ENCODE results near the gene OAF. TPM values are rescaled to one million over a fixed set of nuclear protein-coding genes. Genes with fewer than 3 reads are reported as not detected.

The OAF gene
- total and polyA plus RNA-seq, 2 experiments from 2014 or later: 1.1 to 3.0 TPM

- no peak for TF ChIP-seq EZH2phosphoT487 (IDR thresholded peaks at IDR 0.05; ENCODE audit: unreplicated experiment)
- TF ChIP-seq STAT1 (IDR thresholded peaks at IDR 0.05; ENCODE audit: unreplicated experiment): no peak
- no peak for TF ChIP-seq ZNF114 (CRISPR knock-in tag; IDR thresholded peaks at IDR 0.05)
- TF ChIP-seq ZNF331 (CRISPR knock-in tag; IDR thresholded peaks at IDR 0.05; ENCODE audit: low read depth): no peak
- TF ChIP-seq CREB1 (CRISPR knock-in tag; IDR thresholded peaks at IDR 0.05; ENCODE audit: low read depth): no peak
- TF ChIP-seq CTCF (conservative IDR thresholded peaks at IDR 0.05; ENCODE audit: low read depth in 2 of 2): no peak
- no peak for TF ChIP-seq ETS1 (IDR thresholded peaks at IDR 0.05)
- no peak for TF ChIP-seq POLR2AphosphoS5 (IDR thresholded peaks at IDR 0.05; ENCODE audit: low read depth)
- no peak for TF ChIP-seq NANOG (IDR thresholded peaks at IDR 0.05; ENCODE audit: borderline replicate concordance)
These were observed 2.8 kb upstream of the OAF start (continued) for GRCh38 chr11:120208001-120208441.

- peaks cover 3% of the 10 kb centered on the region for H4K20me1 ChIP-seq (replicated peaks; ENCODE audit: insufficient read depth)
- TF ChIP-seq ZNF114 (CRISPR knock-in tag; IDR thresholded peaks at IDR 0.05) (no peak), CTCF (conservative IDR thresholded peaks at IDR 0.05; ENCODE audit: low read depth in 2 of 2) (no peak), POLR2AphosphoS5 (IDR thresholded peaks at IDR 0.05; ENCODE audit: low read depth) (no peak), STAT1 (IDR thresholded peaks at IDR 0.05; ENCODE audit: unreplicated experiment) (no peak), CREB1 (CRISPR knock-in tag; IDR thresholded peaks at IDR 0.05; ENCODE audit: low read depth) (no peak), REST (IDR thresholded peaks at IDR 0.05; ENCODE audit: unreplicated experiment) (no peak), ETS1 (IDR thresholded peaks at IDR 0.05) (no peak), ZNF331 (CRISPR knock-in tag; IDR thresholded peaks at IDR 0.05; ENCODE audit: low read depth) (no peak), EZH2 (IDR thresholded peaks at IDR 0.05; ENCODE audit: low read depth, unreplicated experiment) (no peak), NANOG (IDR thresholded peaks at IDR 0.05; ENCODE audit: borderline replicate concordance) (no peak), EZH2phosphoT487 (IDR thresholded peaks at IDR 0.05; ENCODE audit: unreplicated experiment) (no peak), JUNB (IDR thresholded peaks at IDR 0.05; ENCODE audit: unreplicated experiment) (no peak)
These were observed 2.1 kb upstream of the OAF start for GRCh38 chr11:120208777-120209176.

More at GRCh38 chr11:120208777-120209176, 2.1 kb upstream of the OAF start:
- H3K79me2 ChIP-seq (replicated peaks; ENCODE audit: insufficient read depth): no peaks in the 10 kb centered on the region
- DNase-seq (ENCODE audit: low spot score) (no peak), ATAC-seq (no peak)
- H3K36me3 Mint-ChIP-seq (ENCODE audit: low read depth): no peaks in the 10 kb centered on the region
- no peaks in the 10 kb centered on the region for H3K36me3 ChIP-seq (ENCODE audit: insufficient read depth)
- no peak overlapping the region for H3K27ac ChIP-seq (ENCODE audit: low read depth)
- no peaks in the 10 kb centered on the region for H3F3A ChIP-seq (replicated peaks; ENCODE audit: low read depth)
- no peak overlapping the region for H3K4me2 ChIP-seq
- H3K27me3 ChIP-seq (ENCODE audit: insufficient read depth): peaks cover 92% of the 10 kb centered on the region
- no peak overlapping the region for H3K4me3 ChIP-seq
- H3K27ac Mint-ChIP-seq: no peak overlapping the region
- H3K4me3 Mint-ChIP-seq: no peak overlapping the region
- H3K9me3 Mint-ChIP-seq: no peaks in the 10 kb centered on the region
- H3K4me1 Mint-ChIP-seq: peaks cover 29% of the 10 kb centered on the region
- peaks cover 26% of the 10 kb centered on the region for H3K4me1 ChIP-seq (ENCODE audit: insufficient read depth)
- H3K27me3 Mint-ChIP-seq (ENCODE audit: insufficient read depth, low read depth, poor library complexity): peaks cover 76% of the 10 kb centered on the region
- H3K9me2 ChIP-seq (ENCODE audit: insufficient read depth): no peaks in the 10 kb centered on the region
- no peak overlapping the region for H2AFZ ChIP-seq

All from GM23338 (cell line).